Natural killer cell (primary cell): ENCODE results near the gene MCF2L. TPM values are rescaled to one million over a fixed set of nuclear protein-coding genes. Genes with fewer than 3 reads are reported as not detected.

Source experiments
- ATAC-seq, 3 donors: fragments of 150-1000 bp in 2 of 3; fragments of 200-7000 bp in 1 of 3; cut with Tn5 transposase; 1 replicate in 1 of 3; 2 replicates in 2 of 3; pipeline ENCODE4 v1.10.0; 2021; ENCODE audit warnings: mild to moderate bottlenecking in 2 of 3, moderate library complexity in 2 of 3
- DNase-seq, 2 donors: peaks; one replicate each; pipeline versions ENCODE4 v3.0.0 to v3.0.0-alpha.2; 2013 to 2021; ENCODE audit warnings: mixed read lengths in 1 of 2
- H3K27ac ChIP-seq: one replicate; pipeline ENCODE4 v1.5.1; 2013; ENCODE audit warnings: mild to moderate bottlenecking, low read length
- H3K27me3 ChIP-seq: one replicate; pipeline ENCODE4 v1.6.1; 2013; ENCODE audit warnings: low read length; ENCODE audit not compliant: control insufficient read depth, insufficient read depth
- H3K36me3 ChIP-seq: one replicate; pipeline ENCODE4 v1.6.1; 2013; ENCODE audit warnings: low read length; ENCODE audit not compliant: control insufficient read depth, insufficient read depth
- H3K4me1 ChIP-seq: one replicate; pipeline ENCODE4 v1.6.1; 2013; ENCODE audit warnings: low read length; ENCODE audit not compliant: control insufficient read depth, insufficient read depth
- H3K4me3 ChIP-seq: one replicate; pipeline ENCODE4 v1.5.1; 2013; ENCODE audit warnings: low read length
- H3K9me3 ChIP-seq: one replicate; pipeline ENCODE4 v1.6.1; 2013; ENCODE audit warnings: low read length; ENCODE audit not compliant: control insufficient read depth, insufficient read depth
- H3K27ac Mint-ChIP-seq, 2 donors: one replicate each; pipeline ENCODE4 v1.8.0; 2022; ENCODE audit warnings: mild to moderate bottlenecking in 2 of 2, mixed read lengths in 2 of 2, moderate library complexity in 1 of 2
- H3K27me3 Mint-ChIP-seq, 2 donors: one replicate each; pipeline ENCODE4 v1.8.0; 2022; ENCODE audit warnings: low read depth in 2 of 2, mixed read lengths in 2 of 2
- H3K36me3 Mint-ChIP-seq: one replicate; pipeline ENCODE4 v1.8.0; 2022; ENCODE audit warnings: mixed read lengths
- H3K4me1 Mint-ChIP-seq, 2 donors: one replicate each; pipeline ENCODE4 v1.8.0; 2022; ENCODE audit warnings: mixed read lengths in 2 of 2
- H3K4me3 Mint-ChIP-seq: one replicate; pipeline ENCODE4 v1.8.0; 2022; ENCODE audit warnings: mild to moderate bottlenecking, moderate library complexity, mixed read lengths
- H3K9me3 Mint-ChIP-seq, 2 donors: one replicate each; pipeline ENCODE4 v1.8.0; 2022; ENCODE audit warnings: mixed read lengths in 2 of 2
- WGBS: methylation state at CpG from one replicate; pipeline ENCODE4 v1.1.7; 2013; ENCODE audit warnings: missing lambda C conversion rate; ENCODE audit not compliant: insufficient coverage; 5-methylcytosine and 5-hydroxymethylcytosine counted together
- intact Hi-C: fragments of 100-400 bp; cut with micrococcal nuclease; formaldehyde crosslinking; loops from one replicate; pipeline ENCODE4 v1.14.2; 2022
- total RNA-seq, 4 donors: library from RNA; stranded (reverse); fragments of 120-200 nt in 1 of 4; gene quantifications; one replicate each; pipeline versions ENCODE4 v1.2.3 to v1.2.4, GENCODE V29; 2013 to 2022
- TF ChIP-seq, protein P1 (sequence below): fragments of 200-600 bp; IDR thresholded peaks from one replicate; pipeline ENCODE4 v1.8.0; 2022; ENCODE audit warnings: antibody characterized with exemption

Gene MCF2L
- total RNA-seq, 3 donors from 2014 or later (not counting 1 experiment from before 2014, with no cell fraction given) = 1.7 to 3.0 (median 3.0) TPM

DNA sequence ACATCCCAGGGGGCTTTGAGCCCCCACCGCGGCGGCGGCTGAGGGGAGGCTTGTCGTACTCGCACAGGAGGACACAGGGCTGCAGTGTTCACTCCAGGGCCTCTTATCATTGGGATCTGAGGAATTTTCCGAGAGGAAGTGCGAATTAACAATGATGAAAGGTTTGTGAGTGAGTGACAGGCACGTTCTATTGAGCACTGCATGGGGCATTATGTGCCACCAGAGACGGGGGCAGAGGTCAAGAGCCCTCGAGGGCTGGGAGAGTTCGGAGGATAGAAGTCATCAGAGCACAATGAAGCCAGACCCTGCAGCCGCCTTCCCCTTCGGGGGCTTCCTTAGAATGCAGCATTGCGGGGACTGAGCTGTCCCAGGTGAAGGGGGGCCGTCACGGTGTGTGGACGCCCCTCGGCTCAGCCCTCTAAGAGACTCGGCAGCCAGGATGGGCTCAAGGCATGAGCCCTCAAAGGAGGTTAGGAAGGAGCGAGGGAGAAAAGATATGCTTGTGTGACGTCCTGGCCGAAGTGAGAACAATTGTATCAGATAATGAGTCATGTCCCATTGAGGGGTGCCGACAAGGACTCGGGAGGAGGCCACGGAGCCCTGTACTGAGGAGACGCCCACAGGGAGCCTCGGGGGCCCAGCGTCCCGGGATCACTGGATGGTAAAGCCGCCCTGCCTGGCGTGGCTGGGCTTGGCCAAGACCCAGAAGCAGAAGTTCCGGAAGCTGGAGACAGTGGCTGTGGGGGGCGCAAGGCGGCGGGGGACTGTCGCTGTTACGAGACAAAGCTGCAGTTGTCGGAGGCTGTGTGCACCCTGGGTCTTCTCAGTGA is 53.9 kb downstream of the MCF2L start:
- 90% methylated on average over 39 of the region's 39 CpGs for WGBS
- H3K27me3 Mint-ChIP-seq = peaks cover 4 to 7% of the 10 kb centered on the region in 2 donors

DNA sequence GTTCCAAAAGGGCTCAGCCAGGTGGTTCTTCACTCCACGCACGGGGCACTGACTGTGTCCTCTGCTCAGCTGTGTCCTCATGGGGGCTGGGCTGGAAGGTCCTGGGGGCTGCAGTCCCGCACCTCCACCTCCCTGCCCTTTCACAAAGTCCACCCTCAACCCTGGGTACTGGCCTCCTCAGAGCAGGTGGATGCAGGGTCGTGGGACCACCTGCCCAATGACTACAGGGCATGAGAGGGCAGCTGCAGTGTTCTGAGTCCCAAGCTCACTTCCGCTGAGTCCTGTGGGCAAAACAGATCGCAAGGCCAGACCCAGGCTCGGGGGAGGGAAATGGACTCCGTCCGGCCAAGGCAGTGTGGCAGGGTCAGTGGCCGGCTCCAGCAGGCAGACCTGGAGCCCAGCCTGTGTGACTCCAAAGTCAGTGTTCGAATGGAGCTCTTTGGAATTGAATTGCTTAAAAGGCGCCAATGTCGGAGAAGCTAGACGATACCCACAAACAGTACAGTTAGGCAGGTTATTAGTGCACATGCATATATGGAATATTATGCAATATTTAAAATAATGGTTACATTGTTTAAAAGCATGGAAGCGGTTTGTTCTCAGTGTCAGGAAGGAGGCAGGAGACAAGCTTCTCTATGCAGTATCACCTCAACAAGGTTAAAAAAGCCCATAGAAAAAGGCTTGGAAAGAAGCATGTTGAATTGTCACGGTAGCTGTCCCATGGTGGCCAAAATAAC is 54.8 kb downstream of the MCF2L start:
- intact Hi-C loops = no loop called here
- ATAC-seq (no peak), DNase-seq (no peak)
- H3K4me3 Mint-ChIP-seq = no peak overlapping the region
- H3K27ac Mint-ChIP-seq = no peak overlapping the region
- no peaks in the 10 kb centered on the region for H3K27me3 ChIP-seq
- no peaks in the 10 kb centered on the region for H3K4me1 ChIP-seq
- H3K27ac ChIP-seq = no peak overlapping the region
- no peak overlapping the region for H3K4me3 ChIP-seq
- 83% methylated on average over 15 of the region's 16 CpGs for WGBS
- peaks cover 0 to 10% of the 10 kb centered on the region in 2 donors for H3K4me1 Mint-ChIP-seq
- peaks cover 7% of the 10 kb centered on the region in 2 donors for H3K27me3 Mint-ChIP-seq
- no peaks in the 10 kb centered on the region for H3K36me3 Mint-ChIP-seq
- H3K9me3 ChIP-seq = no peaks in the 10 kb centered on the region
- TF ChIP-seq, protein P1, sequence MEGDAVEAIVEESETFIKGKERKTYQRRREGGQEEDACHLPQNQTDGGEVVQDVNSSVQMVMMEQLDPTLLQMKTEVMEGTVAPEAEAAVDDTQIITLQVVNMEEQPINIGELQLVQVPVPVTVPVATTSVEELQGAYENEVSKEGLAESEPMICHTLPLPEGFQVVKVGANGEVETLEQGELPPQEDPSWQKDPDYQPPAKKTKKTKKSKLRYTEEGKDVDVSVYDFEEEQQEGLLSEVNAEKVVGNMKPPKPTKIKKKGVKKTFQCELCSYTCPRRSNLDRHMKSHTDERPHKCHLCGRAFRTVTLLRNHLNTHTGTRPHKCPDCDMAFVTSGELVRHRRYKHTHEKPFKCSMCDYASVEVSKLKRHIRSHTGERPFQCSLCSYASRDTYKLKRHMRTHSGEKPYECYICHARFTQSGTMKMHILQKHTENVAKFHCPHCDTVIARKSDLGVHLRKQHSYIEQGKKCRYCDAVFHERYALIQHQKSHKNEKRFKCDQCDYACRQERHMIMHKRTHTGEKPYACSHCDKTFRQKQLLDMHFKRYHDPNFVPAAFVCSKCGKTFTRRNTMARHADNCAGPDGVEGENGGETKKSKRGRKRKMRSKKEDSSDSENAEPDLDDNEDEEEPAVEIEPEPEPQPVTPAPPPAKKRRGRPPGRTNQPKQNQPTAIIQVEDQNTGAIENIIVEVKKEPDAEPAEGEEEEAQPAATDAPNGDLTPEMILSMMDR = no peak
- H3K36me3 ChIP-seq = no peaks in the 10 kb centered on the region
- H3K9me3 Mint-ChIP-seq = no peaks in the 10 kb centered on the region

More for the DNA sequence above, 53.9 kb downstream of the MCF2L start:
- no peaks in the 10 kb centered on the region for H3K9me3 ChIP-seq
- H3K36me3 ChIP-seq = no peaks in the 10 kb centered on the region
- H3K9me3 Mint-ChIP-seq = no peaks in the 10 kb centered on the region
- no peaks in the 10 kb centered on the region for H3K27me3 ChIP-seq
- no peaks in the 10 kb centered on the region for H3K36me3 Mint-ChIP-seq
- no peak for ATAC-seq
- H3K4me3 ChIP-seq = no peak overlapping the region
- TF ChIP-seq, protein P1 = no peak
- H3K27ac Mint-ChIP-seq = no peak overlapping the region
- intact Hi-C loops = no loop called here
- no peak overlapping the region for H3K27ac ChIP-seq
- DNase-seq = no peak
- H3K4me1 Mint-ChIP-seq = peaks cover 0 to 10% of the 10 kb centered on the region in 2 donors
- H3K4me3 Mint-ChIP-seq = no peak overlapping the region
- no peaks in the 10 kb centered on the region for H3K4me1 ChIP-seq

DNA sequence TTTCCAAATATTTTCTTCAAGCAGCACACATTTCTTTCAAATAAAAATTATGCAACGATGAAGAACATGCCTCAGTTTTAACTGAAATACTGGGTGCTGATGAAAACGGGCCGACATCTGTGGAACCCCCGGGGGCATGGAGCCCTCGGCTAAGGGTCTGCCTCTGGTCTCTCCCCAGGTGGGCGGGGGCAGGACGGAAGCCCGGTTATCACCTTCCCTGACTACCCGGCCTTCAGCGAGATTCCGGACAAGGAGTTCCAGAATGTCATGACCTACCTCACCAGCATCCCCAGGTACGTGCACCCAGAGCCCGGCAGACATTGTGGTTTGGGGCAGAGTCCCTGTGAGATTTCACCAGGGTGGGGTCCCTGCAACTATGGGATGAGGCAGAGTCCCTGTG is 55.5 kb downstream of the MCF2L start:
- 96% methylated on average over 13 of the region's 13 CpGs for WGBS

More for the DNA sequence above, 55.5 kb downstream of the MCF2L start:
- intact Hi-C loops = no loop called here
- Histone ChIP-seq H3K27me3 (no peaks in the 10 kb centered on the region), H3K4me1 (no peaks in the 10 kb centered on the region), H3K4me3 (no peak overlapping the region), H3K36me3 (no peaks in the 10 kb centered on the region), H3K27ac (no peak overlapping the region), H3K9me3 (no peaks in the 10 kb centered on the region)
- H3K4me3 Mint-ChIP-seq = no peak overlapping the region
- no peak for DNase-seq
- H3K27me3 Mint-ChIP-seq = peaks cover 7% of the 10 kb centered on the region in 2 donors
- H3K9me3 Mint-ChIP-seq = no peaks in the 10 kb centered on the region
- no peaks in the 10 kb centered on the region for H3K36me3 Mint-ChIP-seq
- peaks cover 3 to 10% of the 10 kb centered on the region in 2 donors for H3K4me1 Mint-ChIP-seq
- no peak for ATAC-seq
- no peak overlapping the region for H3K27ac Mint-ChIP-seq
- TF ChIP-seq, protein P1 = no peak
